Fibroblast of lung (primary cell): ENCODE measurements around the gene TMED8.

Experiments used
- EZH2 ChIP-seq: IDR thresholded peaks from 2 replicates; pipeline ENCODE4 v1.5.1; 2012; ENCODE audit warnings: low read length, control low read depth, mild to moderate bottlenecking; ENCODE audit errors: missing control alignments
- TF ChIP-seq, protein P1 (sequence below), 2 donors: IDR thresholded peaks in 1 of 2; conservative IDR thresholded peaks in 1 of 2; 1 replicate in 1 of 2; 2 replicates in 1 of 2; pipeline ENCODE4 v1.5.1; 2011 to 2012; ENCODE audit warnings: low read length in 2 of 2, control low read depth in 1 of 2, inconsistent platforms in 1 of 2, low read depth in 1 of 2, mild to moderate bottlenecking in 1 of 2

DNA sequence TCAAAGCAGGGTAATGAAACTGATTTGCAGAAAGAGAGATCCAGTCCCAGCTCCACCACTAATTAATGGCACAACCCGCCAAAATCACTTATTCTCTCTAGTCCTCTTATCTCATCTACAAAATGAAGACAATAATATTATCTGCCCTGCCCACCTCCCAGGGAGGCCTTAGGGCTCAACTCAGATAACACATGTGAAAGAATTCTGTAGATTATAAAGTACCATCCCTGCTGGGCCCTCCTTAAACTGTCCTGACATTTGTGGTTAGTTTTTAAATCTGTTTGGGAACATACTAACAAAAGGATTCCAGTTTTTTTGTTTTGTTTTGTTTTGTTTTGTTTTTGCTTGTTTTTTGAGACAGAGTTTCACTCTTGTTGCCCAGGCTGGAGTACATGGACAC lies 63.5 kb downstream of the TMED8 start:
- TF ChIP-seq EZH2: no peak
- TF ChIP-seq, protein P1, sequence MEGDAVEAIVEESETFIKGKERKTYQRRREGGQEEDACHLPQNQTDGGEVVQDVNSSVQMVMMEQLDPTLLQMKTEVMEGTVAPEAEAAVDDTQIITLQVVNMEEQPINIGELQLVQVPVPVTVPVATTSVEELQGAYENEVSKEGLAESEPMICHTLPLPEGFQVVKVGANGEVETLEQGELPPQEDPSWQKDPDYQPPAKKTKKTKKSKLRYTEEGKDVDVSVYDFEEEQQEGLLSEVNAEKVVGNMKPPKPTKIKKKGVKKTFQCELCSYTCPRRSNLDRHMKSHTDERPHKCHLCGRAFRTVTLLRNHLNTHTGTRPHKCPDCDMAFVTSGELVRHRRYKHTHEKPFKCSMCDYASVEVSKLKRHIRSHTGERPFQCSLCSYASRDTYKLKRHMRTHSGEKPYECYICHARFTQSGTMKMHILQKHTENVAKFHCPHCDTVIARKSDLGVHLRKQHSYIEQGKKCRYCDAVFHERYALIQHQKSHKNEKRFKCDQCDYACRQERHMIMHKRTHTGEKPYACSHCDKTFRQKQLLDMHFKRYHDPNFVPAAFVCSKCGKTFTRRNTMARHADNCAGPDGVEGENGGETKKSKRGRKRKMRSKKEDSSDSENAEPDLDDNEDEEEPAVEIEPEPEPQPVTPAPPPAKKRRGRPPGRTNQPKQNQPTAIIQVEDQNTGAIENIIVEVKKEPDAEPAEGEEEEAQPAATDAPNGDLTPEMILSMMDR (conservative IDR thresholded peaks at IDR 0.05 in 1 of 2, IDR thresholded peaks at IDR 0.05 in 1 of 2; ENCODE audit: low read depth in 1 of 2, low read length in 2 of 2): no peak
